Peyer's patch (tissue), 4 donors: ENCODE measurements around the gene OARD1. TPM values are rescaled to one million over a fixed set of nuclear protein-coding genes. Genes with fewer than 3 reads are reported as not detected.
A peak's percentile ranks its signal among the peaks of the same experiment; 100 is the strongest.

ENCODE experiments used
- DNase-seq, 3 donors: peaks; one replicate each; pipeline ENCODE4 v3.0.0-alpha.2; 2017 to 2019
- H3K27ac ChIP-seq, 4 donors: fragments of 200-600 bp; sonication (generic); one replicate each; pipeline ENCODE4 v1.5.1; 2016 to 2019
- H3K27me3 ChIP-seq, 2 donors: fragments of 200-600 bp; sonication (generic); one replicate each; pipeline ENCODE4 v1.5.1; 2019
- H3K36me3 ChIP-seq, 3 donors: fragments of 200-600 bp; sonication (generic); one replicate each; pipeline ENCODE4 v1.5.1; 2016 to 2019
- H3K4me1 ChIP-seq, 4 donors: fragments of 200-600 bp; sonication (generic); one replicate each; pipeline ENCODE4 v1.5.1; 2016 to 2019
- H3K4me3 ChIP-seq, 4 donors: fragments of 200-600 bp; sonication (generic); 1 replicate in 3 of 4; 2 replicates in 1 of 4; pipeline ENCODE4 v1.5.1; 2016 to 2019; ENCODE audit warnings: mild to moderate bottlenecking in 1 of 4
- H3K9me3 ChIP-seq, 4 donors: fragments of 200-600 bp; sonication (generic); one replicate each; pipeline ENCODE4 v1.5.1; 2016 to 2019; ENCODE audit warnings: mild to moderate bottlenecking in 1 of 4
- CTCF ChIP-seq, 6 experiments: fragments of 450-650 bp in 4 of 6; fragments of 200-600 bp in 2 of 6; sonication (generic) in 1 of 6; IDR thresholded peaks; one replicate each; pipeline ENCODE4 v1.5.1; 2017 to 2019; ENCODE audit warnings: antibody characterized with exemption in 6 of 6, mild to moderate bottlenecking in 3 of 6, moderate library complexity in 1 of 6
- POLR2A ChIP-seq, 2 donors: fragments of 450-650 bp; IDR thresholded peaks; one replicate each; pipeline ENCODE4 v1.5.1; 2017; ENCODE audit warnings: antibody characterized with exemption in 2 of 2, mild to moderate bottlenecking in 2 of 2, moderate library complexity in 2 of 2
- total RNA-seq, 4 donors: library from RNA; depleted of rRNA; stranded (reverse); fragments of >200 nt; gene quantifications; one replicate each; pipeline ENCODE4 v1.1.0, GENCODE V29; 2016

Gene OARD1
- total RNA-seq, 4 donors from 2014 or later, result 33.3 to 49.5 (median 39.6) TPM

DNA sequence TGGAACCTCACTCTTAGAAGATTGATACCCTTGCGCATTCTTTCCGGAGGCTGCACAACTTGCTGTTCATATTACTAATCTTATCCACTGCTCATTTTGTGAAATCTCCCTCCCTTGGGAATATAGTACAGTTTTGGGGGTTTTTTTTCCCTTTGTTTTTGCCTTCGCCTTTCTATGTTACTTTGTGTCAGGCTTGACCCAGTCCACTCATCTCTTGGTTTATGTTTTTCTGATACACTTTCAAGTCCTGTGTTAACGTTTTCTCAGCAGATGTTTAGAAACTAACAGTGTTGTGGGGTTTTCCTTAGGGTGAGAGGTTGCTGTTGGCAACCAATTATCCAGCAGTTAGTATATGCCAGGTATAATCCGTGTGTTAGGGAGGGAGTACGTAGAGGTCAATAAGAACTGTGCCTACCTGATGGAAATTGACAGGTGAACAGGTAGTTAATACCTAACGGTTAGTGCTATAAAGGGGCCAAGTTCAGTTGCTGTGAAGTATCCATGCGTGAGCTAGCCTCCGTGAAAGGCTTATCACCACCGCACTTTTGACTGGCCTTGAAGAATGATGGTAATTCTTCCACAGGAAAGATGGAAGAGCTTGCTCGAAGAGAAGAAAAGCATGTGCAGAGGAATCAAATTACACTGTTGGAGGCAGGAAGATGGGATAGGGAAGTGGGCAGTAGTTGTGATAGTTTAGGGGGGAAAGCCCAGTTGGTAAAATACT, 2.0 kb upstream of the OARD1 start:
- Histone ChIP-seq H3K4me1 (peaks cover 0 to 47% (median 6%) of the 10 kb centered on the region in 4 donors), H3K36me3 (peaks cover 0 to 4% (median 0%) of the 10 kb centered on the region in 3 donors), H3K27ac (peak overlapping the region; percentile 96 to 100 (median 99)), H3K9me3 (no peaks in the 10 kb centered on the region), H3K27me3 (no peaks in the 10 kb centered on the region), H3K4me3 (peak overlapping the region; percentile 73 to 97 (median 91))
- no peak for DNase-seq
- no peak for TF ChIP-seq CTCF (IDR thresholded peaks at IDR 0.05)
- TF ChIP-seq POLR2A (IDR thresholded peaks at IDR 0.05), result no peak

GRCh38 chr6:41073203-41073967, 1.2 kb upstream of the OARD1 start:
- Histone ChIP-seq H3K27me3 (no peaks in the 10 kb centered on the region), H3K36me3 (peaks cover 0 to 2% (median 0%) of the 10 kb centered on the region in 3 donors), H3K4me3 (peak overlapping the region; percentile 73 to 97 (median 91)), H3K9me3 (no peaks in the 10 kb centered on the region), H3K27ac (peak overlapping the region; percentile 96 to 100 (median 99)), H3K4me1 (peaks cover 0 to 47% (median 6%) of the 10 kb centered on the region in 4 donors)
- peak; percentile 74 to 97 for TF ChIP-seq POLR2A (IDR thresholded peaks at IDR 0.05)
- TF ChIP-seq CTCF (IDR thresholded peaks at IDR 0.05), result peak; percentile 28 to 65 (median 58)
- peak; percentile 87 to 94 (median 89) for DNase-seq

GRCh38 chr6:41072836-41073202, 663 bp upstream of the OARD1 start, which contains the start of gene NFYA:
Gene NFYA (plus strand): TSS chr6:41072974. CDS start chr6:41079090, 6,116 bp downstream.
- TF ChIP-seq POLR2A (IDR thresholded peaks at IDR 0.05) (peak in 1 of 2 donors; percentile 83), CTCF (IDR thresholded peaks at IDR 0.05) (no peak)
- Histone ChIP-seq H3K27me3 (no peaks in the 10 kb centered on the region), H3K4me3 (peak within 1 kb of the TSS; percentile 73 to 97 (median 91)), H3K4me1 (peaks cover 0 to 43% (median 6%) of the 10 kb centered on the region in 4 donors), H3K9me3 (no peaks in the 10 kb centered on the region), H3K27ac (peak within 1 kb of the TSS; percentile 96 to 100 (median 99)), H3K36me3 (peaks cover 0 to 7% (median 0%) of the 10 kb centered on the region in 3 donors)
- DNase-seq, result peak; percentile 98 to 100 (median 100)

- no peaks in the 10 kb centered on the region for H3K27me3 ChIP-seq
- H3K4me3 ChIP-seq, result peak overlapping the region; percentile 73 to 97 (median 91)
- H3K27ac ChIP-seq, result peak overlapping the region; percentile 96 to 100 (median 99)
- peaks cover 0 to 36% (median 6%) of the 10 kb centered on the region in 4 donors for H3K4me1 ChIP-seq
- H3K36me3 ChIP-seq, result peaks cover 0 to 10% (median 0%) of the 10 kb centered on the region in 3 donors
- TF ChIP-seq POLR2A (IDR thresholded peaks at IDR 0.05) (peak; percentile 26 to 67), CTCF (IDR thresholded peaks at IDR 0.05) (peak in 2 of 6 experiments; percentile 1 to 12)
- H3K9me3 ChIP-seq, result no peaks in the 10 kb centered on the region
- DNase-seq, result peak in 2 of 3 donors; percentile 78 to 92
These were observed 644 bp downstream of the OARD1 start for GRCh38 chr6:41071501-41071922.

GRCh38 chr6:41066867-41067304, 5.3 kb downstream of the OARD1 start:
- TF ChIP-seq POLR2A (IDR thresholded peaks at IDR 0.05) (no peak), CTCF (IDR thresholded peaks at IDR 0.05) (peak; percentile 78 to 95 (median 89))
- peaks cover 0 to 28% (median 0%) of the 10 kb centered on the region in 4 donors for H3K4me1 ChIP-seq
- H3K27ac ChIP-seq, result no peak overlapping the region

More at GRCh38 chr6:41066867-41067304, 5.3 kb downstream of the OARD1 start:
- DNase-seq, result peak; percentile 67 to 91 (median 71)
- H3K36me3 ChIP-seq, result peaks cover 0 to 10% (median 0%) of the 10 kb centered on the region in 3 donors
- H3K27me3 ChIP-seq, result no peaks in the 10 kb centered on the region
- no peak overlapping the region for H3K4me3 ChIP-seq
- H3K9me3 ChIP-seq, result no peaks in the 10 kb centered on the region
